Upper lobe of right lung (tissue), 1 donor: ENCODE results near the gene P2RX6. TPM values are rescaled to one million over a fixed set of nuclear protein-coding genes. Genes with fewer than 3 reads are reported as not detected.
"Not testable (repeated sequence)": the region's sequence is repeated elsewhere in the genome, so short reads cannot be mapped to it uniquely, and the experiment has no call there.

Source experiments
- ATAC-seq: fragments of 200-7000 bp; cut with Tn5 transposase; one replicate; pipeline ENCODE4 v1.9.1; 2020; ENCODE audit warnings: mild to moderate bottlenecking, moderate library complexity
- DNase-seq: peaks from one replicate; pipeline ENCODE4 v3.0.0-alpha.2; 2020
- H3K27ac ChIP-seq: fragments of 200-600 bp; one replicate; pipeline ENCODE4 v1.8.0; 2022
- H3K27me3 ChIP-seq: fragments of 200-600 bp; one replicate; pipeline ENCODE4 v1.8.0; 2022; ENCODE audit warnings: mild to moderate bottlenecking
- H3K36me3 ChIP-seq: fragments of 200-600 bp; one replicate; pipeline ENCODE4 v1.8.0; 2022
- H3K4me1 ChIP-seq: fragments of 200-600 bp; one replicate; pipeline ENCODE4 v1.8.0; 2022
- H3K4me3 ChIP-seq: fragments of 200-600 bp; one replicate; pipeline ENCODE4 v1.8.0; 2022; ENCODE audit warnings: mild to moderate bottlenecking
- H3K9me3 ChIP-seq: fragments of 200-600 bp; one replicate; pipeline ENCODE4 v1.8.0; 2022
- intact Hi-C: fragments of 100-400 bp; cut with DNase I; formaldehyde crosslinking; loops from one replicate; pipeline ENCODE4 v1.11.0; 2022
- total RNA-seq: library from RNA; stranded (reverse); fragmentation: NEBNext Ultra II Directional; extraction: Animal tissue kit (Norgen Biotek cat#: 25700); gene quantifications from one replicate; pipeline ENCODE4 v1.2.1, GENCODE V29; 2021
- TF ChIP-seq, protein P1 (sequence below): fragments of 200-600 bp; IDR thresholded peaks from one replicate; pipeline ENCODE4 v1.8.0; 2022; ENCODE audit warnings: antibody characterized with exemption
- donor health status: DM: no; HTN: yes; CAD: no; lungs with severe emphysema.

P2RX6 gene
- total RNA-seq, 1 donor from 2014 or later, result 2.2 TPM

DNA sequence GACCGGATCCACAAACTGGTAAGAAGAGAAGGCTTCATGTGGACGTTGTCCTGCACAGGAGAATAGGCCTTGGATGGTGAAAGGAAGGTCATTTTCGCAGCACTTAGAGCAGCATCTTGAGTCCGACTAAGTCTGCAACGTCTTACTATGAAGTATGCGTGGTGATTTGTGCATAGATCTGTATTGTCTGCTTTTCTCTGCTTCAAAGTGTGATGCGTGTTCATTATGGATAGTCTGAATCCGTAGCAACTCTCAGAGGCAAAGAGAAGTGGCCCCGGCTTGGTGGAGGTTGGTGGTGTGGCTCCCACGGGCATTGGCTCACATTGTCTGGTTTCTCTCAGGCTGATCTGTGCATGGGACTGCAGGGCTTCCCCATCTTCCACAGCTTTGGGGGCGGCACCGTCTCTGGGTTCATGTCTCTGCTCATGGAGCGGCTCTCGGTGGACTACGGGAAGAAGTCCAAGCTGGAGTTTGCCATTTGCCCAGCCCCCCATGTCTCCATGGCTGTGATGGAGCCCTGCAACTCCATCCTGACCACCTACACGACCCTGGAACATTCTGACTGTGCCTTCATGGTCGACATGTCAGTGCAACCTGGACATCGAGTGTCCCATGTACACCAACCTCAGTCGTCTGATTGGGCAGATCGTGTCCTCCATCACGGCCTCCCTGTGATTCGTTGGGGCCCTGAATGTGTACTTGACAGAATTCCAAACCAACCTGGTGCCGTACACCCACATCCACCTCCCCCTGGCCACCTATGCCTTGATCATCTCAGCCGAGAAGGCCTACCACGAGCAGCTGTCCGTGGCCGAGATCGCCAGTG, 52.3 kb downstream of the P2RX6 start:
- TF ChIP-seq, protein P1, sequence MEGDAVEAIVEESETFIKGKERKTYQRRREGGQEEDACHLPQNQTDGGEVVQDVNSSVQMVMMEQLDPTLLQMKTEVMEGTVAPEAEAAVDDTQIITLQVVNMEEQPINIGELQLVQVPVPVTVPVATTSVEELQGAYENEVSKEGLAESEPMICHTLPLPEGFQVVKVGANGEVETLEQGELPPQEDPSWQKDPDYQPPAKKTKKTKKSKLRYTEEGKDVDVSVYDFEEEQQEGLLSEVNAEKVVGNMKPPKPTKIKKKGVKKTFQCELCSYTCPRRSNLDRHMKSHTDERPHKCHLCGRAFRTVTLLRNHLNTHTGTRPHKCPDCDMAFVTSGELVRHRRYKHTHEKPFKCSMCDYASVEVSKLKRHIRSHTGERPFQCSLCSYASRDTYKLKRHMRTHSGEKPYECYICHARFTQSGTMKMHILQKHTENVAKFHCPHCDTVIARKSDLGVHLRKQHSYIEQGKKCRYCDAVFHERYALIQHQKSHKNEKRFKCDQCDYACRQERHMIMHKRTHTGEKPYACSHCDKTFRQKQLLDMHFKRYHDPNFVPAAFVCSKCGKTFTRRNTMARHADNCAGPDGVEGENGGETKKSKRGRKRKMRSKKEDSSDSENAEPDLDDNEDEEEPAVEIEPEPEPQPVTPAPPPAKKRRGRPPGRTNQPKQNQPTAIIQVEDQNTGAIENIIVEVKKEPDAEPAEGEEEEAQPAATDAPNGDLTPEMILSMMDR, result no peak
- Histone ChIP-seq H3K9me3 (no peaks in the 10 kb centered on the region), H3K36me3 (no peaks in the 10 kb centered on the region), H3K4me3 (no peak overlapping the region), H3K27me3 (no peaks in the 10 kb centered on the region), H3K4me1 (no peaks in the 10 kb centered on the region), H3K27ac (no peak overlapping the region)
- DNase-seq (no peak), ATAC-seq (no peak)
- intact Hi-C loops, result no loop called here

DNA sequence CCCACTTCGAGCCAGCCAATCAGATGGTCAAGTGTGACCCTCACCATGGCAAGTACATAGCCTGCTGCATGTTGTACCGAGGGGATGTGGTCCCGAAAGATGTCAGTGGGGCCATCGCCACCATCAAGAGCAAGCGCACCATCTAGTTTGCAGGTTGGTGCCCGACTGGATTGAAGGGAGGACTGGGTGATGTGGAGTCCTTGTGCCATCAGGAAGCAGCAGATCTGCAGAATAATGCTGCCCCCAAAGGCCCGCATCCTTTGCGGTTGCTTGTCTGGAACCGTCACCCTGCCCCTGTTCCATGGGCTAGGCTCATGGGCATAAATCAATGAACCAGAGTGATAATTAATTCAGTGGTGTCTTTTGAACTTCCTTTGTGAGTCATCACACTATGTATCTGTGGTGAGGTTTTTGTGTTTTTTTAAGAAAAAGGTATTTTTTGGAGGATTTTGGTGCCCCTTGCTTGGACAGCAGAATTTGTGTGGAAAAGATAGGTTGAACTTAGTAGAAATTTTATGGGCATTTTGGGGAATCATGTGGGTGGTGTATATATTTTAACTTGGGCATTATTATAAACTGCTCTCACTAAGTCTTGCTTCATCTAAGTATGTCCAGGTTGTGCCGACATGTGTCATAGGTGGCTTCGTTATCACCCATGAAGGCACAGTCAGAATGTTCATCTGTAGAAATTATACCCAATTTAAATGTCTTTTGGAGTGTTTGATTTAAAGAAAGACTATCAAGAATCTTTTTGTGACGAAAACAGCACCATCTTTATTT, 53.1 kb downstream of the P2RX6 start:
- ATAC-seq (no peak), DNase-seq (no peak)
- Histone ChIP-seq H3K4me1 (no peaks in the 10 kb centered on the region), H3K36me3 (no peaks in the 10 kb centered on the region), H3K9me3 (no peaks in the 10 kb centered on the region), H3K4me3 (no peak overlapping the region), H3K27ac (no peak overlapping the region), H3K27me3 (no peaks in the 10 kb centered on the region)
- intact Hi-C loops, result no loop called here
- TF ChIP-seq, protein P1, result no peak

DNA sequence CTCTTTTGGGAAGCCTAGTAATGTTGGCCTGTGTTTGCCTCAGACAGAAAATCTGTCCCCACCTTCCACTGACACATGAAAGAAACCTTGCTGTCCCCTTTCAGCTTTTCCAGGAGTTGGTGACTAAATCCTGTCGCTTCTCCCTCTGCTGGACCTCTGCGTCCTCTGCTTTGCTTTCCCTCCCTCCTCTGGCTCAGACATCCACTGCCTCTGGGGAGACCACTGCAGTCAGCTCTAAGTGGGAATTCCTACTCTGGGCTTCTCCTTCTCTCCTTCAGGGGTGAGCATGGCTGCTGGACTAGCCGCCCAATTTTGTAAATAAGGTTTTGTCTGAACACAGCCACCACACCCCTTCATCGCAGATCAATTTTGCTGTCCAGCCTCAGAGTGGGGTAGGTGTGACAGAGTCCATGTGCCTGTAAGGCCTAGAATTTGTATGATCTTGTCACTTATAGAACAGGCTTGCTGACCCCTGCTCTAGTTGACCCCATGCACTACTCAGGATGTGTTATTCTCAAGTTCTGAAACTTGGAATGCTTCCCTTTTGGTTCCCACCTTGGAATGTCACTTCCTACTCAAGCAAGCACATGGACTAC, 53.8 kb downstream of the P2RX6 start:
- DNase-seq (no peak), ATAC-seq (no peak)
- H3K9me3 ChIP-seq, result no peaks in the 10 kb centered on the region
- TF ChIP-seq, protein P1, result no peak
- no peaks in the 10 kb centered on the region for H3K36me3 ChIP-seq
- H3K4me3 ChIP-seq, result no peak overlapping the region
- no peaks in the 10 kb centered on the region for H3K27me3 ChIP-seq
- H3K4me1 ChIP-seq, result no peaks in the 10 kb centered on the region
- H3K27ac ChIP-seq, result no peak overlapping the region
- intact Hi-C loops, result no loop called here

DNA sequence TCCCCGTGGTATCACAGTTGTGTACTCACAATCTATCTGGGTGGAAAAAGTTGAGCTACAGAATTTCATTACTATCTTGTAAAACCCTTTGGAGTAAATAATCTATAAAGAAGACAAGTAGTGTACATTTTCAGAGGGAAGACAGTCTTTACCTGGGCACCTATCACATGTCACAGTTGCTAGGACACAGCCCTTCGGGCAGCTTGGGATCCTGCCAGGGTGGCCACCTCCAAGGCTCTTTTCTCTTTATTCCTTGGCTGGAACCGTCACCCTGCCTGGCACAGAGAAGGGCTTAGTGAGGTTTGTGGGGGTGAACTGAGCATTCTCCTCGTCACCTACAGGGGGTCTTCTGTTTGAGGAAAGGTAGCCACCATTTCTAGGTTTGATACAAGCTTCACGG, 54.4 kb downstream of the P2RX6 start:
- Histone ChIP-seq H3K9me3 (no peaks in the 10 kb centered on the region), H3K4me1 (no peaks in the 10 kb centered on the region), H3K27ac (no peak overlapping the region), H3K27me3 (no peaks in the 10 kb centered on the region), H3K4me3 (no peak overlapping the region), H3K36me3 (no peaks in the 10 kb centered on the region)
- DNase-seq (no peak), ATAC-seq (no peak)
- intact Hi-C loops, result no loop called here
- TF ChIP-seq, protein P1, result no peak

DNA sequence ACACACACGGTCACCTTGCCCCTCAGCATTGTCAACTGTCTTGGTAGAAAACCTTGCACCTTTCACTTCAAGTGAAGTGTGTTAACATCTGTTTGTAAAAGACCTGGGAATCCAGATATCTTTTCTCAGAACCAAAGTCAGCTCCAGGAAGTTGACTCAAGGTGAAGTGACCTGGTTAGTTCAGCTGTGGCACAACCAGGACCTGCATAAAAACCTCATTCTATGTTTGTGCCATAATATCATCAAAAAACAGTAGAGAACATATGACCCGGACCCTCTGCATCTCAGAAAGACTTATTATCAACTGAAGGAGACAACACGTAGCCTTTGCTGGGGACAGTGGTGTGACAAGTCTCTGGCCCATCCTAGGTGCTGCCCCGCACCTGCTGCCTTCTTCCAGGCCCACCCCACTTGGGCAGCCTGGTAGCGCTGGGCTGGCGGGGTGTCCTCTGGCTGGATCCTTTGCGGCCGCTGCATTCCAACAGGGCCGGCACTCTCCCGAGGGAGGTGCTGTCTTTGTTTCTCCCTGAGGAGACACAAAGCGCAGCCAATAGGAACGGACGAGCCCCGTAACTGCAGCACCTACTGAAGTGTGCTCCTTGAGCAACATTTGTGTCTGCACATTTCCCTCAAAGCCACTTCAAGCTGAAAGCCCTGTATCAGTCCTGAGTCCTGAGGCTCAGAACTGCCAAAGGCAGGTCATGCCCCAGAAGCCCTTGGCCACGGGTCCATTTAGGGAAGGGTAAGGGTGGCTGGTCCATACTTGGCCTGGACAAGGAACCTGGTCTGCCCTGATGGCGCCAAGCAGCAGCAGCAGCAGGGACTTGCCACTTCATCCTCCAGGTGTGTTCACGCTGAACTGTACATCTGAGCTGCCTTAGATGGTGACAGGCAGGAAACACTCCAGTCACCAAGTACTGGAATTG, 56.0 kb downstream of the P2RX6 start:
- H3K4me1 ChIP-seq, result no peaks in the 10 kb centered on the region
- H3K9me3 ChIP-seq, result no peaks in the 10 kb centered on the region
- no peak overlapping the region for H3K4me3 ChIP-seq
- no peak overlapping the region for H3K27ac ChIP-seq
- intact Hi-C loops, result no loop called here
- no peak for DNase-seq
- no peaks in the 10 kb centered on the region for H3K27me3 ChIP-seq
- TF ChIP-seq, protein P1, result no peak
- ATAC-seq, result no peak
- no peaks in the 10 kb centered on the region for H3K36me3 ChIP-seq

DNA sequence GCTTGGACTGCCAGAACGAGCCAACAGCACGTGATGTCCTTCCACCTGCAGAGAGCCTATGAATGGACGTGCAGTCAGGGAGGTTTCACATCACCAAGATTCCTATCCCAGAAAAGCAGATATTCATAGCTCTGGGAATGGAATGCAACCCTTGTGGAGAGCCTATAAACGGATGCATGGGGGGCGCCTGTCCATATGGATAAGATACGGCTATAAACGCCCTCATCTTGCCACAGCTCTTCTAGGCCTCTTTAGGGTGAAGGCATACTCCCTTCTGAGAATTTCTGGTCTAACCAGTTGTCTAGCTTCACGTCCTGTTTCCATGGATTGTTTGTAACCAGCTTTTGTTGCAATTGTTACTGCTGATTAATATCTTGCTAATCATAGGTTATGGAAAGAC, 56.8 kb downstream of the P2RX6 start:
- H3K4me1 ChIP-seq, ATAC-seq, intact Hi-C loops, H3K36me3 ChIP-seq, H3K9me3 ChIP-seq, H3K27me3 ChIP-seq, H3K4me3 ChIP-seq, DNase-seq, H3K27ac ChIP-seq: not testable (repeated sequence)
